Mesodermal cell (in vitro differentiated cells): ENCODE measurements around the gene PEX11G.
"Not testable (repeated sequence)": the region's sequence is repeated elsewhere in the genome, so short reads cannot be mapped to it uniquely, and the experiment has no call there.

Experiments
- H3K27ac ChIP-seq: 2 replicates; pipeline ENCODE4 v1.7.0; 2013; ENCODE audit warnings: mild to moderate bottlenecking, low read depth, low read length, moderate library complexity; ENCODE audit not compliant: severe bottlenecking
- H3K36me3 ChIP-seq: 2 replicates; pipeline ENCODE4 v1.7.1; 2013; ENCODE audit warnings: mild to moderate bottlenecking, low read length, moderate library complexity; ENCODE audit not compliant: control insufficient read depth, insufficient read depth
- H3K4me1 ChIP-seq: one replicate; pipeline ENCODE4 v1.7.1; 2013; ENCODE audit warnings: mild to moderate bottlenecking, low read length; ENCODE audit not compliant: insufficient read depth, control insufficient read depth, poor library complexity, severe bottlenecking
- H3K4me3 ChIP-seq: 2 replicates; pipeline ENCODE4 v1.7.0; 2013; ENCODE audit warnings: low read length, control low read depth, mild to moderate bottlenecking; ENCODE audit not compliant: insufficient read depth, poor library complexity, severe bottlenecking; ENCODE audit errors: extremely low read depth
- H3K9me3 ChIP-seq: 2 replicates; pipeline ENCODE4 v1.7.1; 2013; ENCODE audit warnings: mild to moderate bottlenecking, low read length, moderate library complexity; ENCODE audit not compliant: control insufficient read depth
- WGBS, 2 experiments: methylation state at CpG; one replicate each; pipeline ENCODE4 v1.1.5; 2013; ENCODE audit warnings: missing lambda C conversion rate in 2 of 2; ENCODE audit not compliant: insufficient coverage in 2 of 2; 5-methylcytosine and 5-hydroxymethylcytosine counted together

PEX11G gene

GRCh38 chr19:7444042-7444441 is 44.8 kb downstream of the PEX11G start:
- WGBS, 2 experiments, result 92 to 94% methylated on average over 19 of the region's 19 CpGs
- Histone ChIP-seq H3K4me1 (no peaks in the 10 kb centered on the region), H3K27ac (no peak overlapping the region), H3K4me3 (no peak overlapping the region), H3K36me3 (peaks cover 69% of the 10 kb centered on the region), H3K9me3 (no peaks in the 10 kb centered on the region)

GRCh38 chr19:7442423-7442822 is 46.4 kb downstream of the PEX11G start:
- no peaks in the 10 kb centered on the region for H3K9me3 ChIP-seq

GRCh38 chr19:7441468-7442146 is 47.2 kb downstream of the PEX11G start:
- H3K9me3 ChIP-seq, result no peaks in the 10 kb centered on the region
- H3K36me3 ChIP-seq, result peaks cover 50% of the 10 kb centered on the region
- H3K4me3 ChIP-seq, result no peak overlapping the region
- WGBS, 2 experiments, result 91 to 94% methylated on average over 11 to 18 of the region's 21 CpGs
- H3K27ac ChIP-seq, result no peak overlapping the region
- no peaks in the 10 kb centered on the region for H3K4me1 ChIP-seq

More at GRCh38 chr19:7442423-7442822, 46.4 kb downstream of the PEX11G start:
- H3K27ac ChIP-seq, result no peak overlapping the region
- no peaks in the 10 kb centered on the region for H3K4me1 ChIP-seq
- 96 to 97% methylated on average over 8 to 9 of the region's 9 CpGs for WGBS, 2 experiments
- H3K4me3 ChIP-seq, result no peak overlapping the region
- H3K36me3 ChIP-seq, result peaks cover 55% of the 10 kb centered on the region

GRCh38 chr19:7440188-7440975 is 48.5 kb downstream of the PEX11G start:
- Histone ChIP-seq H3K27ac (no peak overlapping the region), H3K4me1 (no peaks in the 10 kb centered on the region), H3K9me3 (no peaks in the 10 kb centered on the region), H3K36me3 (peaks cover 41% of the 10 kb centered on the region), H3K4me3 (no peak overlapping the region)
- WGBS, 2 experiments, result 94 to 95% methylated on average over 39 to 43 of the region's 43 CpGs

GRCh38 chr19:7435586-7435985 is 53.2 kb downstream of the PEX11G start:
- 89 to 96% methylated on average over 3 of the region's 3 CpGs for WGBS, 2 experiments

GRCh38 chr19:7434391-7434790 is 54.4 kb downstream of the PEX11G start:
- Histone ChIP-seq H3K4me1 (no peaks in the 10 kb centered on the region), H3K36me3 (peaks cover 3% of the 10 kb centered on the region), H3K27ac (no peak overlapping the region), H3K9me3 (no peaks in the 10 kb centered on the region), H3K4me3 (no peak overlapping the region)
- 94 to 96% methylated on average over 8 to 10 of the region's 10 CpGs for WGBS, 2 experiments

More at GRCh38 chr19:7435586-7435985, 53.2 kb downstream of the PEX11G start:
- Histone ChIP-seq H3K4me1 (no peaks in the 10 kb centered on the region), H3K4me3 (no peak overlapping the region), H3K27ac (no peak overlapping the region), H3K36me3 (peaks cover 10% of the 10 kb centered on the region), H3K9me3 (no peaks in the 10 kb centered on the region)

GRCh38 chr19:7433456-7433855 is 55.4 kb downstream of the PEX11G start:
- not testable (repeated sequence) for H3K27ac ChIP-seq, H3K9me3 ChIP-seq, H3K36me3 ChIP-seq, H3K4me3 ChIP-seq, H3K4me1 ChIP-seq
- 89 to 91% methylated on average over 5 to 6 of the region's 7 CpGs for WGBS, 2 experiments

- H3K4me3 ChIP-seq, result no peak overlapping the region
- 79 to 82% methylated on average over 7 to 8 of the region's 8 CpGs for WGBS, 2 experiments
- no peaks in the 10 kb centered on the region for H3K4me1 ChIP-seq
- H3K9me3 ChIP-seq, result no peaks in the 10 kb centered on the region
- no peak overlapping the region for H3K27ac ChIP-seq
- peaks cover 3% of the 10 kb centered on the region for H3K36me3 ChIP-seq
Observed at GRCh38 chr19:7429638-7430282, 59.1 kb downstream of the PEX11G start.

- WGBS, 2 experiments, result 95 to 97% methylated on average over 18 to 20 of the region's 20 CpGs
- no peak overlapping the region for H3K27ac ChIP-seq
- H3K4me3 ChIP-seq, result no peak overlapping the region
- no peaks in the 10 kb centered on the region for H3K4me1 ChIP-seq
- peaks cover 3% of the 10 kb centered on the region for H3K36me3 ChIP-seq
- no peaks in the 10 kb centered on the region for H3K9me3 ChIP-seq
Observed at GRCh38 chr19:7428651-7429113, 60.2 kb downstream of the PEX11G start.

- Histone ChIP-seq H3K4me1 (no peaks in the 10 kb centered on the region), H3K36me3 (peaks cover 6% of the 10 kb centered on the region), H3K27ac (no peak overlapping the region), H3K9me3 (no peaks in the 10 kb centered on the region), H3K4me3 (no peak overlapping the region)
- 80 to 89% methylated on average over 3 to 5 of the region's 5 CpGs for WGBS, 2 experiments
Observed at GRCh38 chr19:7427944-7428343, 60.9 kb downstream of the PEX11G start.
